RWPE2 (cell line): ENCODE data around the gene OPRL1.

Source experiments
- ATAC-seq: fragments of 200-7000 bp; cut with Tn5 transposase; 3 replicates; pipeline ENCODE4 v1.9.1; 2021; ENCODE audit warnings: low read depth
- DNase-seq: peaks from one replicate; pipeline ENCODE4 v3.0.0-alpha.2; 2020; ENCODE audit warnings: low spot score
- H3K27ac ChIP-seq: fragments of 450-650 bp; 2 replicates; pipeline ENCODE4 v1.5.1; 2017; ENCODE audit warnings: mild to moderate bottlenecking; ENCODE audit not compliant: poor library complexity, severe bottlenecking
- H3K27me3 ChIP-seq: fragments of 250-450 bp; sonication (Bioruptor Pico); 2 replicates; pipeline ENCODE4 v1.5.1; 2021; ENCODE audit warnings: mild to moderate bottlenecking, moderate library complexity; ENCODE audit not compliant: insufficient read depth, poor library complexity, severe bottlenecking
- H3K36me3 ChIP-seq: fragments of 250-450 bp; sonication (Bioruptor Pico); 2 replicates; pipeline ENCODE4 v1.5.1; 2020; ENCODE audit warnings: low read depth, mild to moderate bottlenecking, moderate library complexity
- H3K4me1 ChIP-seq: fragments of 250-450 bp; sonication (Bioruptor Pico); 2 replicates; pipeline ENCODE4 v1.5.1; 2021; ENCODE audit warnings: mild to moderate bottlenecking, moderate library complexity; ENCODE audit not compliant: insufficient read depth, poor library complexity, severe bottlenecking
- H3K4me3 ChIP-seq: fragments of 250-450 bp; sonication (Bioruptor Pico); 2 replicates; pipeline ENCODE4 v1.5.1; 2021; ENCODE audit warnings: mild to moderate bottlenecking, moderate library complexity; ENCODE audit not compliant: severe bottlenecking
- H3K9me3 ChIP-seq: fragments of 250-450 bp; sonication (Bioruptor Pico); 2 replicates; pipeline ENCODE4 v1.5.1; 2021; ENCODE audit warnings: mild to moderate bottlenecking, moderate library complexity; ENCODE audit not compliant: severe bottlenecking
- CTCF ChIP-seq: fragments of 450-650 bp; IDR thresholded peaks from one replicate; pipeline ENCODE4 v1.5.1; 2017; ENCODE audit warnings: mild to moderate bottlenecking, moderate library complexity; ENCODE audit not compliant: poor library complexity, severe bottlenecking

The OPRL1 gene

GRCh38 chr20:64065974-64066343 lies 13.9 kb upstream of the OPRL1 start:
- peak overlapping the region; percentile 62 for H3K27ac ChIP-seq
- H3K36me3 ChIP-seq: no peaks in the 10 kb centered on the region
- no peaks in the 10 kb centered on the region for H3K27me3 ChIP-seq
- H3K9me3 ChIP-seq: no peaks in the 10 kb centered on the region
- TF ChIP-seq CTCF: no peak
- peaks cover 30% of the 10 kb centered on the region for H3K4me1 ChIP-seq
- peak; percentile 61 for ATAC-seq
- no peak for DNase-seq
- no peak overlapping the region for H3K4me3 ChIP-seq

- TF ChIP-seq CTCF: no peak
- peaks cover 30% of the 10 kb centered on the region for H3K4me1 ChIP-seq
These were observed 12.8 kb upstream of the OPRL1 start for GRCh38 chr20:64067005-64067632.

GRCh38 chr20:64067733-64068307 lies 12.1 kb upstream of the OPRL1 start:
- TF ChIP-seq CTCF: no peak
- no peak for ATAC-seq
- Histone ChIP-seq H3K27ac (no peak overlapping the region), H3K4me3 (no peak overlapping the region), H3K4me1 (peaks cover 30% of the 10 kb centered on the region), H3K27me3 (no peaks in the 10 kb centered on the region), H3K9me3 (no peaks in the 10 kb centered on the region), H3K36me3 (no peaks in the 10 kb centered on the region)
- no peak for DNase-seq

More at GRCh38 chr20:64067005-64067632, 12.8 kb upstream of the OPRL1 start:
- H3K9me3 ChIP-seq: no peaks in the 10 kb centered on the region
- H3K27me3 ChIP-seq: no peaks in the 10 kb centered on the region
- no peak overlapping the region for H3K4me3 ChIP-seq
- peak overlapping the region; percentile 62 for H3K27ac ChIP-seq
- ATAC-seq (no peak), DNase-seq (no peak)
- H3K36me3 ChIP-seq: no peaks in the 10 kb centered on the region

GRCh38 chr20:64068386-64069208 lies 11.3 kb upstream of the OPRL1 start:
- H3K9me3 ChIP-seq: no peaks in the 10 kb centered on the region
- no peaks in the 10 kb centered on the region for H3K36me3 ChIP-seq
- H3K27me3 ChIP-seq: no peaks in the 10 kb centered on the region
- peaks cover 30% of the 10 kb centered on the region for H3K4me1 ChIP-seq
- ATAC-seq: no peak
- DNase-seq: peak; percentile 84
- no peak overlapping the region for H3K27ac ChIP-seq
- no peak overlapping the region for H3K4me3 ChIP-seq
- no peak for TF ChIP-seq CTCF
